HCT116 (cell line): ENCODE data around the gene RFTN1. TPM values are rescaled to one million over a fixed set of nuclear protein-coding genes. Genes with fewer than 3 reads are reported as not detected.

Source experiments
- ATAC-seq: fragments of 200-7000 bp; cut with Tn5 transposase; 2 replicates; pipeline ENCODE4 v1.9.1; 2020; ENCODE audit warnings: mild to moderate bottlenecking, moderate library complexity
- BruUV-seq: library from RNA; stranded (reverse); fragments of 400-500 nt; replicated peaks from 2 replicates; lab custom pipeline; 2021; lab: Mats Ljungman, UMichigan
- CTCF ChIA-PET: fragments of 300-600 bp; sonication (Branson Sonifier 250); formaldehyde crosslinking; loops from one replicate; lab custom pipeline; 2021; ENCODE audit warnings: antibody characterized with exemption; lab: Charles Lee
- POLR2A ChIA-PET: fragments of 300-600, 350-600 bp; sonication (Branson Sonifier 250); formaldehyde crosslinking; loops from one replicate; lab custom pipeline; 2021; ENCODE audit warnings: antibody characterized with exemption; lab: Charles Lee
- RAD21 ChIA-PET, 2 experiments: fragments of 300-600 bp; sonication (Branson Sonifier 250); formaldehyde crosslinking; loops; one replicate each; lab custom pipeline; 2023; ENCODE audit warnings: low total read pairs in 2 of 2; ENCODE audit not compliant: uncharacterized antibody in 2 of 2, unreplicated experiment in 2 of 2, low non-redundant PET in 1 of 2; lab: Charles Lee
- DNase-seq: peaks from one replicate; pipeline ENCODE4 v3.0.0-alpha.2; 2010; ENCODE audit warnings: low read depth, low spot score
- H2AFZ ChIP-seq: fragments of 200-600 bp; shearing (Covaris generic), sonication (generic); 2 replicates; pipeline ENCODE4 v1.6.1; 2017; ENCODE audit warnings: low read depth, mixed run types, mixed read lengths, antibody characterized with exemption, low read length; ENCODE audit not compliant: poor library complexity, severe bottlenecking
- H3K27ac ChIP-seq: 2 replicates; pipeline ENCODE4 v1.5.1; 2012; ENCODE audit warnings: low read depth, low read length
- H3K27me3 ChIP-seq: fragments of 200-600 bp; sonication (generic); 2 replicates; pipeline ENCODE4 v1.6.1; 2016; ENCODE audit warnings: mixed run types, low read length, mixed read lengths; ENCODE audit not compliant: insufficient read depth
- H3K36me3 ChIP-seq, 2 experiments: fragments of 200-500 bp in 1 of 2; fragments of 200-600 bp in 1 of 2; sonication (Bioruptor generic) in 1 of 2; sonication (generic) in 1 of 2; 2 replicates each; pipeline versions ENCODE4 v1.5.1 to v1.6.1; 2014 to 2016; ENCODE audit warnings: low read length in 2 of 2, inconsistent platforms in 1 of 2, mixed read lengths in 1 of 2, mixed run types in 1 of 2; ENCODE audit not compliant: insufficient read depth in 2 of 2, control insufficient read depth in 1 of 2
- H3K4me1 ChIP-seq, 2 experiments: fragments of 200-600 bp in 1 of 2; sonication (generic) in 1 of 2; 2 replicates each; pipeline versions ENCODE4 v1.5.1 to v1.6.1; 2012 to 2017; ENCODE audit warnings: low read length in 2 of 2, inconsistent platforms in 1 of 2, mild to moderate bottlenecking in 1 of 2, mixed read lengths in 1 of 2, mixed run types in 1 of 2, moderate library complexity in 1 of 2; ENCODE audit not compliant: insufficient read depth in 2 of 2, control insufficient read depth in 1 of 2
- H3K4me2 ChIP-seq: fragments of 200-600 bp; sonication (generic); 2 replicates; pipeline ENCODE4 v1.6.1; 2017; ENCODE audit warnings: mixed run types, low read length, mixed read lengths
- H3K4me3 ChIP-seq, 2 experiments: fragments of 200-600 bp in 1 of 2; sonication (generic) in 1 of 2; replicated peaks in 1 of 2; 2 replicates each; pipeline ENCODE4 v1.5.1; 2011 to 2016; ENCODE audit warnings: low read length in 2 of 2, control low read depth in 1 of 2, low read depth in 1 of 2, mild to moderate bottlenecking in 1 of 2, mixed read lengths in 1 of 2, mixed run types in 1 of 2
- H3K79me2 ChIP-seq: fragments of 200-600 bp; sonication (generic); 2 replicates; pipeline ENCODE4 v1.6.1; 2017; ENCODE audit warnings: mild to moderate bottlenecking, mixed run types, low read length, moderate library complexity, mixed read lengths; ENCODE audit not compliant: insufficient read depth
- H3K9ac ChIP-seq: fragments of 200-600 bp; sonication (generic); 2 replicates; pipeline ENCODE4 v1.6.1; 2016; ENCODE audit warnings: low read length, mixed read lengths
- H3K9me2 ChIP-seq: fragments of 200-600 bp; sonication (generic), shearing (Covaris generic); 2 replicates; pipeline ENCODE4 v1.6.1; 2017; ENCODE audit warnings: mixed run types, mild to moderate bottlenecking, moderate library complexity; ENCODE audit not compliant: insufficient read depth
- H3K9me3 ChIP-seq, 2 experiments: fragments of 200-500 bp in 1 of 2; fragments of 200-600 bp in 1 of 2; sonication (Bioruptor generic) in 1 of 2; sonication (generic) in 1 of 2; 2 replicates each; pipeline ENCODE4 v1.6.1; 2014 to 2017; ENCODE audit warnings: low read length in 2 of 2, mixed read lengths in 2 of 2, inconsistent platforms in 1 of 2, low read depth in 1 of 2, mild to moderate bottlenecking in 1 of 2, mixed run types in 1 of 2, moderate library complexity in 1 of 2; ENCODE audit not compliant: control insufficient read depth in 1 of 2, insufficient read depth in 1 of 2
- H4K20me1 ChIP-seq: fragments of 200-600 bp; sonication (generic), shearing (Covaris generic); 2 replicates; pipeline ENCODE4 v1.6.1; 2017; ENCODE audit warnings: mixed run types, mild to moderate bottlenecking, moderate library complexity; ENCODE audit not compliant: insufficient read depth
- ATF3 ChIP-seq: IDR thresholded peaks from 2 replicates; pipeline ENCODE4 v1.6.1; 2012
- CBX3 ChIP-seq: IDR thresholded peaks from 2 replicates; pipeline ENCODE4 v1.6.1; 2012; ENCODE audit warnings: low read depth
- CEBPB ChIP-seq: IDR thresholded peaks from 2 replicates; pipeline ENCODE4 v1.6.1; 2012; ENCODE audit warnings: low read depth
- EGR1 ChIP-seq: IDR thresholded peaks from 2 replicates; pipeline ENCODE4 v1.6.1; 2012; ENCODE audit warnings: low read depth
- ELF1 ChIP-seq: IDR thresholded peaks from 2 replicates; pipeline ENCODE4 v1.6.1; 2012; ENCODE audit warnings: low read depth, borderline replicate concordance
- EZH2phosphoT487 ChIP-seq: fragments of 200-600 bp; IDR thresholded peaks from 2 replicates; pipeline ENCODE4 v1.6.1; 2018; ENCODE audit warnings: antibody characterized with exemption, borderline replicate concordance
- JUND ChIP-seq: IDR thresholded peaks from 2 replicates; pipeline ENCODE4 v1.6.1; 2012
- MAX ChIP-seq: IDR thresholded peaks from 2 replicates; pipeline ENCODE4 v1.6.1; 2012
- POLR2A ChIP-seq: IDR thresholded peaks from 2 replicates; pipeline ENCODE4 v1.7.0; 2011; ENCODE audit warnings: borderline replicate concordance; ENCODE audit not compliant: insufficient read depth, insufficient read length; ENCODE audit errors: extremely low read depth
- POLR2AphosphoS5 ChIP-seq: IDR thresholded peaks from 2 replicates; pipeline ENCODE4 v1.6.1; 2011; ENCODE audit warnings: mild to moderate bottlenecking, low read depth, low read length, moderate library complexity
- RAD21 ChIP-seq: IDR thresholded peaks from 2 replicates; pipeline ENCODE4 v1.6.1; 2012; ENCODE audit warnings: low read depth, mild to moderate bottlenecking
- REST ChIP-seq: IDR thresholded peaks from 2 replicates; pipeline ENCODE4 v1.6.1; 2012; ENCODE audit warnings: low read depth
- SIN3A ChIP-seq: IDR thresholded peaks from 2 replicates; pipeline ENCODE4 v1.6.1; 2012; ENCODE audit warnings: low read depth
- SP1 ChIP-seq: IDR thresholded peaks from 2 replicates; pipeline ENCODE4 v1.6.1; 2012; ENCODE audit warnings: low read depth
- TCF7L2 ChIP-seq: IDR thresholded peaks from 2 replicates; pipeline ENCODE4 v1.7.0; 2011; ENCODE audit warnings: borderline replicate concordance, inconsistent platforms; ENCODE audit not compliant: insufficient read depth, insufficient read length; ENCODE audit errors: extremely low read depth
- YY1 ChIP-seq: IDR thresholded peaks from 2 replicates; pipeline ENCODE4 v1.6.1; 2011; ENCODE audit warnings: low read length, low read depth, moderate library complexity, mild to moderate bottlenecking; ENCODE audit not compliant: insufficient replicate concordance; ENCODE audit errors: extremely low read depth
- ZBTB33 ChIP-seq: IDR thresholded peaks from 2 replicates; pipeline ENCODE4 v1.6.1; 2011; ENCODE audit warnings: mild to moderate bottlenecking, low read length, moderate library complexity; ENCODE audit not compliant: insufficient replicate concordance; ENCODE audit errors: extremely low read depth
- ZFX ChIP-seq: fragments of 450-650 bp; IDR thresholded peaks from 2 replicates; pipeline ENCODE4 v1.6.1; 2017
- ZNF274 ChIP-seq: fragments of 200-500 bp; sonication (Bioruptor generic); IDR thresholded peaks from 2 replicates; pipeline ENCODE4 v1.6.1; 2014; ENCODE audit warnings: mild to moderate bottlenecking, low read depth, low read length, inconsistent platforms
- intact Hi-C: fragments of 100-400 bp; cut with micrococcal nuclease; formaldehyde crosslinking; loops from 2 replicates; pipeline ENCODE4 v1.10.0; 2022
- total RNA-seq: library from RNA; stranded (reverse); gene quantifications from one replicate; pipeline ENCODE4 v1.2.1, GENCODE V29; 2021; ENCODE audit not compliant: unreplicated experiment

Gene RFTN1
- total RNA-seq, 1 experiment from 2014 or later: 3.9 TPM

GRCh38 chr3:16466822-16467221 is 46.7 kb downstream of the RFTN1 start (continued):
- no peak for TF ChIP-seq YY1
- no peak for TF ChIP-seq JUND
- no peak for TF ChIP-seq CBX3

- Histone ChIP-seq H4K20me1 (no peaks in the 10 kb centered on the region), H3K9me3 (no peaks in the 10 kb centered on the region), H3K27me3 (no peaks in the 10 kb centered on the region), H3K9ac (no peak overlapping the region), H3K4me3 (no peak overlapping the region), H3K27ac (no peak overlapping the region), H3K79me2 (no peaks in the 10 kb centered on the region), H3K9me2 (no peaks in the 10 kb centered on the region), H3K36me3 (no peaks in the 10 kb centered on the region), H2AFZ (no peak overlapping the region), H3K4me2 (no peak overlapping the region), H3K4me1 (no peaks in the 10 kb centered on the region)
- ChIA-PET RAD21 (no interaction called here), POLR2A (no interaction called here), CTCF (no interaction called here)
- DNase-seq (no peak), ATAC-seq (no peak)
- BruUV-seq: no TSS peak
- TF ChIP-seq EZH2phosphoT487 (no peak), RAD21 (no peak), TCF7L2 (no peak), EGR1 (no peak), CEBPB (no peak), YY1 (no peak), ZFX (no peak), ZBTB33 (no peak), MAX (no peak), SP1 (no peak), POLR2AphosphoS5 (no peak), ELF1 (no peak), ATF3 (no peak), ZNF274 (no peak), SIN3A (no peak), POLR2A (no peak), REST (no peak)
- intact Hi-C loops: no loop called here
Observed at GRCh38 chr3:16464511-16465148, 48.9 kb downstream of the RFTN1 start.
